Measurements from ENCODE around the gene PDE6G. TPM values are rescaled to one million over a fixed set of nuclear protein-coding genes. Genes with fewer than 3 reads are reported as not detected.

The PDE6G gene
- total and polyA plus RNA-seq, 2 of the 13 experiments (the other 11 are each of a cell fraction or from before 2014, with no cell fraction given), result 1.4 to 6.7 TPM

GRCh38 chr17:81683584-81684441 lies 27.5 kb upstream of the PDE6G start, which contains the start of the genes ARL16 and HGS (continued):
- peak; percentile 81; the same call in 1 of the 2 replicates for TF ChIP-seq MTERF4 (CRISPR knock-in tag; IDR thresholded peaks at IDR 0.05)
- TF ChIP-seq, protein P1, sequence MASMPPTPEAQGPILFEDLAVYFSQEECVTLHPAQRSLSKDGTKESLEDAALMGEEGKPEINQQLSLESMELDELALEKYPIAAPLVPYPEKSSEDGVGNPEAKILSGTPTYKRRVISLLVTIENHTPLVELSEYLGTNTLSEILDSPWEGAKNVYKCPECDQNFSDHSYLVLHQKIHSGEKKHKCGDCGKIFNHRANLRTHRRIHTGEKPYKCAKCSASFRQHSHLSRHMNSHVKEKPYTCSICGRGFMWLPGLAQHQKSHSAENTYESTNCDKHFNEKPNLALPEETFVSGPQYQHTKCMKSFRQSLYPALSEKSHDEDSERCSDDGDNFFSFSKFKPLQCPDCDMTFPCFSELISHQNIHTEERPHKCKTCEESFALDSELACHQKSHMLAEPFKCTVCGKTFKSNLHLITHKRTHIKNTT (CRISPR knock-in tag; IDR thresholded peaks at IDR 0.05), result no peak
- TF ChIP-seq ZNF83 (CRISPR knock-in tag; IDR thresholded peaks at IDR 0.05; ENCODE audit: borderline replicate concordance), result no peak
- no peak for TF ChIP-seq MIER2 (CRISPR knock-in tag; IDR thresholded peaks at IDR 0.05)
- TF ChIP-seq ZNF816 (CRISPR knock-in tag; IDR thresholded peaks at IDR 0.05; ENCODE audit: borderline replicate concordance), result 0 out of 2 replicates have a peak, but pooled peaks have one; percentile 27
- no peak for TF ChIP-seq ZNF260 (CRISPR knock-in tag; IDR thresholded peaks at IDR 0.05; ENCODE audit: borderline replicate concordance, low read depth)
- TF ChIP-seq SMARCE1 (IDR thresholded peaks at IDR 0.05; ENCODE audit: borderline replicate concordance), result no peak
- peak; percentile 12 for TF ChIP-seq XRCC5 (optimal IDR thresholded peaks at IDR 0.05; ENCODE audit: low read length)
- TF ChIP-seq ATF5 (CRISPR knock-in tag; IDR thresholded peaks at IDR 0.05; ENCODE audit: low read depth), result no peak
- 0 out of 2 replicates have a peak, but pooled peaks have one; percentile 57 for TF ChIP-seq FIP1L1 (IDR thresholded peaks at IDR 0.05; ENCODE audit: borderline replicate concordance, insufficient read depth, low read depth, low read length)
- TF ChIP-seq SALL2 (CRISPR knock-in tag; IDR thresholded peaks at IDR 0.05), result peak; percentile 90; the same call in 1 of the 2 replicates
- TF ChIP-seq, protein P2, sequence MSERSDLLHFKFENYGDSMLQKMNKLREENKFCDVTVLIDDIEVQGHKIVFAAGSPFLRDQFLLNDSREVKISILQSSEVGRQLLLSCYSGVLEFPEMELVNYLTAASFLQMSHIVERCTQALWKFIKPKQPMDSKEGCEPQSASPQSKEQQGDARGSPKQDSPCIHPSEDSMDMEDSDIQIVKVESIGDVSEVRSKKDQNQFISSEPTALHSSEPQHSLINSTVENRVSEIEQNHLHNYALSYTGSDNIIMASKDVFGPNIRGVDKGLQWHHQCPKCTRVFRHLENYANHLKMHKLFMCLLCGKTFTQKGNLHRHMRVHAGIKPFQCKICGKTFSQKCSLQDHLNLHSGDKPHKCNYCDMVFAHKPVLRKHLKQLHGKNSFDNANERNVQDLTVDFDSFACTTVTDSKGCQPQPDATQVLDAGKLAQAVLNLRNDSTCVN (CRISPR knock-in tag; IDR thresholded peaks at IDR 0.05; ENCODE audit: borderline replicate concordance), result no peak; the same call in 1 of the 2 replicates
- TF ChIP-seq ZNF709 (CRISPR knock-in tag; IDR thresholded peaks at IDR 0.05), result no peak
- TF ChIP-seq CENPBD1 (CRISPR knock-in tag; IDR thresholded peaks at IDR 0.05; ENCODE audit: borderline replicate concordance, low read depth), result no peak
- TF ChIP-seq KDM2A (CRISPR knock-in tag; IDR thresholded peaks at IDR 0.05; ENCODE audit: borderline replicate concordance, low read depth), result peak; percentile 97
- TF ChIP-seq, protein P3, sequence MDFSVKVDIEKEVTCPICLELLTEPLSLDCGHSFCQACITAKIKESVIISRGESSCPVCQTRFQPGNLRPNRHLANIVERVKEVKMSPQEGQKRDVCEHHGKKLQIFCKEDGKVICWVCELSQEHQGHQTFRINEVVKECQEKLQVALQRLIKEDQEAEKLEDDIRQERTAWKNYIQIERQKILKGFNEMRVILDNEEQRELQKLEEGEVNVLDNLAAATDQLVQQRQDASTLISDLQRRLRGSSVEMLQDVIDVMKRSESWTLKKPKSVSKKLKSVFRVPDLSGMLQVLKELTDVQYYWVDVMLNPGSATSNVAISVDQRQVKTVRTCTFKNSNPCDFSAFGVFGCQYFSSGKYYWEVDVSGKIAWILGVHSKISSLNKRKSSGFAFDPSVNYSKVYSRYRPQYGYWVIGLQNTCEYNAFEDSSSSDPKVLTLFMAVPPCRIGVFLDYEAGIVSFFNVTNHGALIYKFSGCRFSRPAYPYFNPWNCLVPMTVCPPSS (IDR thresholded peaks at IDR 0.05), result no peak
- peak; percentile 70 for TF ChIP-seq ZNF761 (CRISPR knock-in tag; conservative IDR thresholded peaks at IDR 0.05)
- no peak for TF ChIP-seq RBM22 (optimal IDR thresholded peaks at IDR 0.05; ENCODE audit: low read length)
- peak; percentile 65; the same call in 1 of the 2 replicates for TF ChIP-seq SOX5 (CRISPR knock-in tag; IDR thresholded peaks at IDR 0.05; ENCODE audit: borderline replicate concordance)
- no peak for TF ChIP-seq PAWR (CRISPR knock-in tag; IDR thresholded peaks at IDR 0.05; ENCODE audit: borderline replicate concordance)
- TF ChIP-seq ATRX (CRISPR knock-in tag; IDR thresholded peaks at IDR 0.05; ENCODE audit: borderline replicate concordance), result no peak
- TF ChIP-seq ATF1 (CRISPR knock-in tag; IDR thresholded peaks at IDR 0.05), result peak; percentile 78; the same call in 1 of the 2 replicates
- no peak for TF ChIP-seq REL (CRISPR knock-in tag; conservative IDR thresholded peaks at IDR 0.05)
